ENCODE results near the gene CPNE9.

CPNE9 gene

DNA sequence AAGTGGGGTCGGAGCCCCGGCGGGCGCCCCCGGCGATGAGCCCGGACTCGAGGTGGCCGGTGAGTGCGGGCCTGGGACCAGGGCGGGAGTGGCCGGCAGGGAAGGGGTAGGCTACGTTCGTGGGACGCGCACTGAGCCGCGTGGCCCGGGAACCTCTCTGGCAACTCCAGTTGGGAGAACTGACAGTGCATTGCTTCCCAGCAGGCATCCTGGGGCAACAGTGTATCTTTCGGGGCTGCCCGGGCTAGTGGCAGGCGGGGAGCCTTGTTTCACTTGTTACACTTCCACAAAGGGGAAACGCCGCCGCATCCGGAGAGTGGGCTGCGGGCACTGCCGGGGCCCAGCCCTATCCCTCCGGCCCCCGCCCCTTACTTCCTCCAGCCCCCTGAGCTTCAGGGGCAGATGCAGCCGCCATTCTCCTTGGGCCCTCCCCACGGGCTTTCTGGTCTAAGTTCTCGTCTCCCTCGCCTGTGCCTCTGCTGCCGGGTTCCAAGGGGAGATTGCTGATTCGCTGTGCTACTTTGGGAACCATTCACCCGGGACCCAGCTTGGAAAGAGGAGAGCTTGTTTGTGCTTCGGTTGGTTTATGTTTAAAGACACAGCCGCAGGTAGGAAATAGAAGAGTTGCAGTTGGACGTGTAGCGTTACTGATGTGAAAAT is 28.6 kb downstream of the CPNE9 start:
- peaks cover 54% of the 10 kb centered on the region for H3K4me1 Mint-ChIP-seq (ENCODE audit: low read depth)
- DNase-seq (ENCODE audit: low spot score) = peak; percentile 36
- no peaks in the 10 kb centered on the region for H3K27me3 Mint-ChIP-seq (ENCODE audit: low read depth)
- peaks cover 33% of the 10 kb centered on the region for H3K36me3 Mint-ChIP-seq (ENCODE audit: low read depth)
- peak overlapping the region; percentile 88 for H3K27ac Mint-ChIP-seq
- H3K9me3 Mint-ChIP-seq = no peaks in the 10 kb centered on the region
- H3K4me3 Mint-ChIP-seq = peak overlapping the region; percentile 96

DNA sequence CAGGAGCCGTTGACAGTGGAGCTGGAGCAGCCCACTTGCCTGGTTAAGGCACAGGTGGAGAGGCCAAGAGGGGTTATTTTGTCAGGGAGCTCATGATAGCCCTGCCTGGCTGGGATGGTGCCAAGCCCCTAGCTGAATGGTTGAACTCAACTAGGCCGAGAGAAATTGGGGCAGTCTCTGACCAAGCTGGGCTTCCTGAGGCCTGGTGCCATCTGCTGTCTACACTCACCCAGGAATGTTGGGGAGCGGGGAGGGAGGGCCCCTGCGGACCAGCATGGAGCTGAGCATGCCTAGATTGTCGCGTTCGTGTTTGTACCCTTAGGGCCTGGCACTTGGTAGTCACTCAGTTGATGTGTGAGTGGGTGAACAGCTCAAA is 29.1 kb downstream of the CPNE9 start:
- Mint-ChIP-seq H3K4me1 (ENCODE audit: low read depth) (peaks cover 48% of the 10 kb centered on the region), H3K4me3 (peak overlapping the region; percentile 96), H3K36me3 (ENCODE audit: low read depth) (peaks cover 33% of the 10 kb centered on the region)

DNA sequence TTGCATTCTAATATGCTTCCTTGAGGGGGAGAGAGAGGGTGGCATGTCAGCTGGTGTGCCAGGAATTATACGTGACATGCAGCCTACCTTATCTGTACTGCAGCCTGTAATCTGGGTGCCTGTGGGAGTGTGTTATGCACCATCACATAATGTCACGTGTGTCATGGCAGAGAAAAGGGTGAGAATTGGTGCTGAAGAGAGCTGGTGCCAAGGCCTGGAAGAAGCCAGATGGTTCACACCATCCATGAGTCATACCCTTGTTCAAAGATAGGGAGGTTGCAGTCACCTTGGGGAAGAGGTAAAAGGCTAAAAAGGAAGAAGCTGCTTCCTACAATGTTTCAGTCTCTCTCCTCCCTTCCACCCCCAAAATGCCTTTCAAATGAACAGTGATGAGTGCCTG is 33.2 kb downstream of the CPNE9 start:
- peak overlapping the region; percentile 36 for H3K27ac Mint-ChIP-seq
- H3K4me3 Mint-ChIP-seq = no peak overlapping the region
- DNase-seq (ENCODE audit: low spot score) = no peak
- H3K27me3 Mint-ChIP-seq (ENCODE audit: low read depth) = no peaks in the 10 kb centered on the region
- peaks cover 58% of the 10 kb centered on the region for H3K36me3 Mint-ChIP-seq (ENCODE audit: low read depth)
- no peaks in the 10 kb centered on the region for H3K9me3 Mint-ChIP-seq
- peaks cover 33% of the 10 kb centered on the region for H3K4me1 Mint-ChIP-seq (ENCODE audit: low read depth)

More for the DNA sequence above, 29.1 kb downstream of the CPNE9 start:
- H3K27me3 Mint-ChIP-seq (ENCODE audit: low read depth) = no peaks in the 10 kb centered on the region
- H3K9me3 Mint-ChIP-seq = no peaks in the 10 kb centered on the region
- peak overlapping the region; percentile 88 for H3K27ac Mint-ChIP-seq
- no peak for DNase-seq (ENCODE audit: low spot score)

DNA sequence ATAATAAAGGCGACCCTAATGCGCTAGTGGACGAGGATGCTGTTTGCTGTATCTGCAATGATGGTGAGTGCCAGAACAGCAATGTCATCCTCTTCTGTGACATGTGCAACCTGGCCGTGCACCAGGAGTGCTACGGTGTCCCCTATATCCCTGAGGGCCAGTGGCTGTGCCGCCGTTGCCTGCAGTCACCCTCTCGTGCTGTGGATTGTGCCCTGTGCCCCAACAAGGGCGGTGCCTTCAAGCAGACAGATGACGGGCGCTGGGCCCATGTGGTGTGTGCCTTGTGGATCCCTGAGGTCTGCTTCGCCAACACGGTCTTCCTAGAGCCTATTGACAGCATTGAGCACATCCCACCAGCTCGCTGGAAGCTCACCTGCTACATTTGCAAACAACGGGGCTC is 35.5 kb downstream of the CPNE9 start:
- Mint-ChIP-seq H3K27ac (no peak overlapping the region), H3K4me1 (ENCODE audit: low read depth) (peaks cover 16% of the 10 kb centered on the region), H3K27me3 (ENCODE audit: low read depth) (no peaks in the 10 kb centered on the region), H3K9me3 (no peaks in the 10 kb centered on the region), H3K36me3 (ENCODE audit: low read depth) (peaks cover 59% of the 10 kb centered on the region), H3K4me3 (no peak overlapping the region)
- DNase-seq (ENCODE audit: low spot score) = no peak

DNA sequence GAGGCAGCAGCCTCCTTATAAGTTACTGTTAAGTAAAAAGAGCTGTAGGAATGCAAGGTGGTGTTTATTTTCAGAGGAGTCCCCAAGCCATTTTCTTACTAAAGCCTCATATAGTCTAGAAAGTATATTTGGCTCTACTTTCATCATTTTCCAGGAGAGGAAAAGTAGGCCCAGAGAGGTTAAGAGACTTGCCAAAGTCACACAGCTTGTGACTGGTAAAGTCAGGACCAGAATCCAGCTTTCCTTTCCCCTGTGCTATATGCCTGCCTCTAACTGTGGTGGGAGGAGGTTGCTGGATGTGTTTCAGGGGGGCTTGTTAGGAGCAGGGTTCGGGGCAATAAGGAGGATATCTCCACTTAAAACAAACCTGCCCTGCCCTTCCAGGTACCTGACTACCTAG is 38.9 kb downstream of the CPNE9 start:
- Mint-ChIP-seq H3K9me3 (no peaks in the 10 kb centered on the region), H3K4me3 (no peak overlapping the region), H3K4me1 (ENCODE audit: low read depth) (no peaks in the 10 kb centered on the region), H3K27me3 (ENCODE audit: low read depth) (no peaks in the 10 kb centered on the region), H3K27ac (no peak overlapping the region), H3K36me3 (ENCODE audit: low read depth) (peaks cover 66% of the 10 kb centered on the region)
- DNase-seq (ENCODE audit: low spot score) = no peak

DNA sequence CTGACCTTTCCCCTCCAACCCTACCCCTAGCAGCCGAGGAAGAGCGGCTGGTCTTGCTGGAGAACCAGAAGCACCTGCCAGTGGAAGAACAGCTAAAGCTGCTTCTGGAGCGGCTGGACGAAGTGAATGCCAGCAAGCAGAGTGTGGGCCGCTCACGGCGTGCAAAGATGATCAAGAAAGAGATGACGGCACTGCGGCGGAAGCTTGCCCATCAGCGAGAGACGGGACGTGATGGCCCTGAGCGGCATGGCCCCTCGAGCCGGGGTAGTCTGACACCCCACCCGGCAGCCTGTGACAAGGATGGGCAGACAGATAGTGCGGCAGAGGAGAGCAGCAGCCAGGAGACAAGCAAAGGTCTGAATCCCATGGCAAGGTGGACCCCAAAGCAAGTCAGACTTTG is 39.9 kb downstream of the CPNE9 start:
- Mint-ChIP-seq H3K4me3 (no peak overlapping the region), H3K27ac (no peak overlapping the region), H3K4me1 (ENCODE audit: low read depth) (no peaks in the 10 kb centered on the region), H3K36me3 (ENCODE audit: low read depth) (peaks cover 70% of the 10 kb centered on the region), H3K27me3 (ENCODE audit: low read depth) (no peaks in the 10 kb centered on the region), H3K9me3 (no peaks in the 10 kb centered on the region)
- DNase-seq (ENCODE audit: low spot score) = no peak

DNA sequence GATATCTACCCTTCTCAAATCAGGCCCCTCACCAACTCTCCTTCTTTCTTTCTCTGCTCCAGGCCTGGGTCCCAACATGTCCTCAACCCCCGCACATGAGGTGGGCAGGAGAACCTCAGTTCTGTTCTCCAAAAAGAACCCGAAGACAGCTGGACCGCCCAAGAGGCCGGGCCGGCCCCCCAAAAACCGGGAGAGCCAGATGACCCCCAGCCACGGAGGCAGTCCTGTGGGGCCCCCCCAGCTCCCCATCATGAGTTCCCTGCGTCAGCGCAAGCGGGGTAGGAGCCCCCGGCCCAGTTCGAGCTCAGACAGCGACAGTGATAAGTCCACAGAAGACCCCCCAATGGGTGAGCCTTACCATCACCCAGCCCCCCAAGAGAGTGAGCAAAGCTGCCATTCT is 40.5 kb downstream of the CPNE9 start:
- no peaks in the 10 kb centered on the region for H3K9me3 Mint-ChIP-seq
- no peak overlapping the region for H3K4me3 Mint-ChIP-seq
- H3K4me1 Mint-ChIP-seq (ENCODE audit: low read depth) = peaks cover 3% of the 10 kb centered on the region
- H3K27ac Mint-ChIP-seq = no peak overlapping the region
- no peak for DNase-seq (ENCODE audit: low spot score)
- H3K27me3 Mint-ChIP-seq (ENCODE audit: low read depth) = no peaks in the 10 kb centered on the region
- peaks cover 68% of the 10 kb centered on the region for H3K36me3 Mint-ChIP-seq (ENCODE audit: low read depth)

DNA sequence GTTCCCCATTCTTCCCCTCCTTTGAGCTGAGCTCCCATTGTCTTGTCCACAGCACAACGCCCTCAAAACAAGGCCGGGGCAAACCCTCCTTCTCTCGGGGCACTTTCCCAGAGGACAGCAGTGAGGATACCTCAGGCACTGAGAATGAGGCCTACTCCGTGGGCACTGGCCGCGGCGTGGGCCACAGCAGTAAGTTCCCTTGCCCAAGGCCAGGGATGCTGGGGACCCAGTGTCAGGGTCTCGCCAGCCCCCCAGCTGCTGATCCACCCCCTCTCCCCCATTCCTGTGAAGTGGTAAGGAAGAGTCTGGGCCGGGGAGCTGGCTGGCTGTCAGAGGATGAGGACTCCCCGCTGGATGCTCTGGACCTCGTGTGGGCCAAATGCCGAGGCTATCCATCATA is 41.9 kb downstream of the CPNE9 start:
- no peaks in the 10 kb centered on the region for H3K27me3 Mint-ChIP-seq (ENCODE audit: low read depth)
- H3K27ac Mint-ChIP-seq = no peak overlapping the region
- H3K36me3 Mint-ChIP-seq (ENCODE audit: low read depth) = peaks cover 63% of the 10 kb centered on the region
- no peak overlapping the region for H3K4me3 Mint-ChIP-seq
- DNase-seq (ENCODE audit: low spot score) = no peak
- H3K9me3 Mint-ChIP-seq = no peaks in the 10 kb centered on the region
- peaks cover 11% of the 10 kb centered on the region for H3K4me1 Mint-ChIP-seq (ENCODE audit: low read depth)

DNA sequence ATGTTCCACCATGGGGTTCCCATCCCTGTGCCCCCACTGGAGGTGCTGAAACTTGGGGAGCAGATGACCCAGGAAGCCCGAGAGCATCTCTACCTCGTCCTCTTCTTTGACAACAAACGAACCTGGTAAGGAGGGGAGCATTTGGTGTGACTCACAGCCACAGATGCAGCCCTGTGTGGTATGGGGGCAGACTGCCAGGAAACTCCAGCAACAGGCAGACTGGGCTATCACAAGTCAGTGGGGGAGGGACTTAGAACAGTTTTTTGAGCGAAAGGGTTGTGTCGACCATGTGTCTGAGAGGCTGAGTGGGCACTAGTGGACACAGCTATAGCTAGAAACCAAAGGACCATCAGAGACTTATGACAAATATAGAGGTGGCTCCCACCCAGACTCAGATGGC is 42.7 kb downstream of the CPNE9 start:
- H3K4me3 Mint-ChIP-seq = no peak overlapping the region
- no peak overlapping the region for H3K27ac Mint-ChIP-seq
- DNase-seq (ENCODE audit: low spot score) = no peak
- H3K4me1 Mint-ChIP-seq (ENCODE audit: low read depth) = peaks cover 14% of the 10 kb centered on the region
- no peaks in the 10 kb centered on the region for H3K27me3 Mint-ChIP-seq (ENCODE audit: low read depth)
- H3K36me3 Mint-ChIP-seq (ENCODE audit: low read depth) = peaks cover 61% of the 10 kb centered on the region
- H3K9me3 Mint-ChIP-seq = no peaks in the 10 kb centered on the region

DNA sequence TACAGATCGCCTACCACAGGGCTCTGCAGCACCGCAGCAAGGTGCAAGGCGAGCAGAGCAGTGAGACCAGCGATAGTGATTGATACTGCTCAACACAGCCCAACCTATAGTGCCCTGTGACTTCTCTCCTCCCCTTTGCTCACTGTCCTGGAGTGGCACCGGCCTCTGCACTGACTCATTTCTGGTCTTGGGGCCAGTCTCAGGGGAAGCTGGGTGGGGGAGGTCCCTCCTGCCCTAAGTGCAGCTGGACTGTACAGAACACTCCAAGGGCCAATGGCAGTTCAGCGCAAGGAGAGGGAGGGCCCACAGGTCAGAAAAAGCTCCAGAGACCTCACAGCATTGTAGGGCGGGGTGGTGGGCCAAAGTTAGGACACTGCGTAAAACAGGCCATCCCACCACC is 43.6 kb downstream of the CPNE9 start:
- peaks cover 23% of the 10 kb centered on the region for H3K4me1 Mint-ChIP-seq (ENCODE audit: low read depth)
- no peak for DNase-seq (ENCODE audit: low spot score)
- H3K27me3 Mint-ChIP-seq (ENCODE audit: low read depth) = no peaks in the 10 kb centered on the region
- no peaks in the 10 kb centered on the region for H3K9me3 Mint-ChIP-seq
- H3K36me3 Mint-ChIP-seq (ENCODE audit: low read depth) = peaks cover 62% of the 10 kb centered on the region
- no peak overlapping the region for H3K4me3 Mint-ChIP-seq
- H3K27ac Mint-ChIP-seq = no peak overlapping the region

DNA sequence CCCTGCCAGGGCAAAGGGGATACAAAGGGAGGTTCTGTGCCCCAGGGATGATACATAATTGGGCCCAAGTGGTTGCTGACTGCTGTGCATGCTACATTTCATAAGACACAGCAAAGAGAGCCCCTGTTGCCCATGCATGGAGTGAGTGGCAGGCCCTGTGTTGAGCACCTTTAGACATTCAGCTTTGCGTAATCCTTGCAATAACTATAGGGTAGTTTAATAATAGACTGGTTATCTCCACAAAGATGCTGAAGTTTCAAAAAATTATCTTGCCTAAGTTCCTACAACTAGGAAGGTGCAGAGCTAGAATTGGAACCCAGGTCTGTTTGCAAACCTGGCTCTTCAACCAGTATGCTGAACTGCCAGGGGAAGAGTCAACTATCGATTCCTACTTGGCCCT is 44.4 kb downstream of the CPNE9 start:
- no peaks in the 10 kb centered on the region for H3K9me3 Mint-ChIP-seq

DNA sequence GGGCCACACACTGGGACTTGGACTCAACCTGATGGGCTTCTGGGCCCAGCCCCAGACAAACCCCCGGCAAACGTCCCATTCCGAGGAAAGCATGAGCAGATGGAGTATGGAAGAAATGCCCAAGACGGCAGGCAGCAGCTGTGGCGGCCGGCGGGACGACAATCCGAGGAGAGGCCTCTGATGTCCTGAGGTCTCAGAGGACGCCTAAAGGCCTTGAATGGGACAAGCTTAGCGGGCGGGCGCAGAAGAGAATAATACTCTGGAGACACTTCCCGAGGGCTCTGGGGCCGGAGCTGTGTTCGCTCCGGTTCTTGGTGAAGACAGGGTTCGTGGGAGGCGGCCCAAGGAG is 45.6 kb downstream of the CPNE9 start:
- no peak for DNase-seq (ENCODE audit: low spot score)
- Mint-ChIP-seq H3K4me1 (ENCODE audit: low read depth) (peaks cover 26% of the 10 kb centered on the region), H3K4me3 (peak overlapping the region; percentile 86), H3K27ac (peak overlapping the region; percentile 89), H3K27me3 (ENCODE audit: low read depth) (no peaks in the 10 kb centered on the region), H3K9me3 (no peaks in the 10 kb centered on the region), H3K36me3 (ENCODE audit: low read depth) (peaks cover 53% of the 10 kb centered on the region)

More for the DNA sequence above, 44.4 kb downstream of the CPNE9 start:
- Mint-ChIP-seq H3K27ac (no peak overlapping the region), H3K36me3 (ENCODE audit: low read depth) (peaks cover 62% of the 10 kb centered on the region), H3K27me3 (ENCODE audit: low read depth) (no peaks in the 10 kb centered on the region), H3K4me1 (ENCODE audit: low read depth) (peaks cover 23% of the 10 kb centered on the region), H3K4me3 (peak overlapping the region; percentile 86)
- DNase-seq (ENCODE audit: low spot score) = no peak

DNA sequence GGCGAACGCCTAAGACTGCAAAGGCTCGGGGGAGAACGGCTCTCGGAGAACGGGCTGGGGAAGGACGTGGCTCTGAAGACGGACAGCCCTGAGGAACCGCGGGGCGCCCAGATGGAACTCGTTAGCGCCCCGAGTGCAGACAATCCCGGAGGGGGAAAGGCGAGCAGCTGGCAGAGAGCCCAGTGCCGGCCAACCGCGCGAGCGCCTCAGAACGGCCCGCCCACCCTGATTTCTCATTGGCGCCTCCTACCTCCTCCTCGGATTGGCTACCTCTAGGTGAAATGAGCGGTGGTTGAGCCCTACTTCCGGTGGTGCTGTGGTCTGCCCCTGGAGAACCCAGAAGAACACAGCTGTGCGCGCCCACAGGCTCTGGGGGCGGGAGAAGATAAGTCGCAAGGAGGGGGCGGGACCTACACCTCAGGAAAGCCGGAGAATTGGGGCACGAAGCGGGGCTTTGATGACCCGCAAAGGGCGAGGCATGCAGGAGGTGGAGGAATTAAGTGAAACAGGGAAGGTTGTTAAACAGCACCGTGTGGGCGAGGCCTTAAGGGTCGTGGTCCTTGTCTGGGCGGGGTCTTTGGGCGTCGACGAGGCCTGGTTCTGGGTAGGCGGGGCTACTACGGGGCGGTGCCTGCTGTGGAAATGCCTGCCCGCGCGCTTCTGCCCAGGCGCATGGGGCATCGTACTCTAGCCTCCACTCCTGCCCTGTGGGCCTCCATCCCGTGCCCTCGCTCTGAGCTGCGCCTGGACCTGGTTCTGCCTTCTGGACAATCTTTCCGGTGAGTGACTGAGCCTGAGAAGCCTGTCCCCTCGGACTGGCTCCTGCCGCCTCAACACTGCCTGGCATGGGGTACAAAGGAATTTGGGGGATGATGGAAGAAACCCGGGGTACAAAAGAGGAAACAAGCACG is 46.3 kb downstream of the CPNE9 start, which contains the start of gene OGG1:
OGG1 (plus strand) TSS at position 308 of the 911 bp plus-strand sequence; CDS start at position 643, 335 bp downstream.
- peaks cover 32% of the 10 kb centered on the region for H3K4me1 Mint-ChIP-seq (ENCODE audit: low read depth)
- peak within 1 kb of the TSS; percentile 86 for H3K4me3 Mint-ChIP-seq
- DNase-seq (ENCODE audit: low spot score) = peak; percentile 98
- peak within 1 kb of the TSS; percentile 89 for H3K27ac Mint-ChIP-seq
- peaks cover 49% of the 10 kb centered on the region for H3K36me3 Mint-ChIP-seq (ENCODE audit: low read depth)
- no peaks in the 10 kb centered on the region for H3K9me3 Mint-ChIP-seq
- H3K27me3 Mint-ChIP-seq (ENCODE audit: low read depth) = no peaks in the 10 kb centered on the region

DNA sequence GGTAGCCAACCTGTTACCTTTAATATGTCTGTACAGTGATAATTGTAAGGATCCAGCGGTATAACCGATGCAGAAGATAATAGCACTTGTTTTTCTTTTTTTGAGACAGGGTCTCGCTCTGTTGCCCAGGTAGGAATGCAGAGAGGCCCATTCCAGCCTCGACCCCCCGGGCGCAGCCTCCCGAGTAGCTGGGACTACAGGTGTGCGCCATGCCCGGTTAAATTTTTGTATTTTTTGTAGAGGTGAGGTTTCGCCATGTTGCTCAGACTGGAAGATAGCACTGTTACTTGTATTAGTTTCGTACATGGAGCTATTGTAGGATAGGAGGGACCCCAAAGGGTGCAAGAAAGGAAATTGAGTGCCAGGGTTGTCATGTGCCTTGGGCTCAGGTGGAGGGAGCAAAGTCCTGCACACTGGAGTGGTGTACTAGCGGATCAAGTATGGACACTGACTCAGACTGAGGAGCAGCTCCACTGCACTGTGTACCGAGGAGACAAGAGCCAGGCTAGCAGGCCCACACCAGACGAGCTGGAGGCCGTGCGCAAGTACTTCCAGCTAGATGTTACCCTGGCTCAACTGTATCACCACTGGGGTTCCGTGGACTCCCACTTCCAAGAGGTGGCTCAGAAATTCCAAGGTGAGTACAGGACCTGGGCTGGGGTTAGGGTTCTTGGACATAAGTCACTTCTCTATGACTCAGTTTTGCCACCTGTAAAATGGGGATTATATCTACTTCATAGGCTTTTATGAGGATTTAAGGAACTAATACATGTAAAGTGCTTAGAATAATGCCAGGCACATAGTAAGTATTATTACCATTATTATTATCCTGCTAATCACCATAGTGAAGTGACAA is 47.2 kb downstream of the CPNE9 start:
- H3K36me3 Mint-ChIP-seq (ENCODE audit: low read depth) = peaks cover 47% of the 10 kb centered on the region
- H3K4me3 Mint-ChIP-seq = peak overlapping the region; percentile 86
- DNase-seq (ENCODE audit: low spot score) = no peak
- no peaks in the 10 kb centered on the region for H3K27me3 Mint-ChIP-seq (ENCODE audit: low read depth)
- H3K9me3 Mint-ChIP-seq = no peaks in the 10 kb centered on the region
- H3K4me1 Mint-ChIP-seq (ENCODE audit: low read depth) = peaks cover 33% of the 10 kb centered on the region
- peak overlapping the region; percentile 89 for H3K27ac Mint-ChIP-seq
